A673 (cell line): ENCODE results near the gene RAET1E.

Source experiments
- EZH2 ChIP-seq: fragments of 200-600 bp; sonication (generic); IDR thresholded peaks from 2 replicates; pipeline ENCODE4 v1.6.1; 2017; ENCODE audit warnings: borderline replicate concordance, low read depth, mild to moderate bottlenecking, mixed read lengths, antibody characterized with exemption, low read length; ENCODE audit not compliant: poor library complexity, severe bottlenecking
- TF ChIP-seq, protein P1 (sequence below): fragments of 300-800, 200-600 bp; sonication (generic); conservative IDR thresholded peaks from 2 replicates; pipeline ENCODE4 v1.5.1; 2017; ENCODE audit warnings: low read depth, mild to moderate bottlenecking, antibody characterized with exemption, low read length, moderate library complexity, mixed read lengths

DNA sequence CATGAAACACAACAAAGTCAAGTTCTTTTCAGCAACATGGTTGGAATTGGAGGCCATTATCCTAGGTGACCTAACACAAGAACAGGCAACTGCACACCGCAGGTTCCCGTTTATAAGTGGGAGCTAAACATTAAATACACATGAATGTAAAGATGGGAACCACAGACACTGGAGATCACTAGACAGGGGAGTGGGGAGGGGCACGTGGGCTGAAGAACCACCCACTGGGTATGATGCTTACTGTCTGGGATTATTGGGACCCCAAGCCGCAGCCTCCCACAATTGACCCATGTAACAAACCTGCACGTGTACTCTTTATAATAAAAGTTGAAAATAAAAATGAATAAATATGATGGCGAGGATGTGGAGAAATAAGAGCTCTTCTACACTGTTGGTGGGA lies 33.6 kb upstream of the RAET1E start:
- TF ChIP-seq, protein P1, sequence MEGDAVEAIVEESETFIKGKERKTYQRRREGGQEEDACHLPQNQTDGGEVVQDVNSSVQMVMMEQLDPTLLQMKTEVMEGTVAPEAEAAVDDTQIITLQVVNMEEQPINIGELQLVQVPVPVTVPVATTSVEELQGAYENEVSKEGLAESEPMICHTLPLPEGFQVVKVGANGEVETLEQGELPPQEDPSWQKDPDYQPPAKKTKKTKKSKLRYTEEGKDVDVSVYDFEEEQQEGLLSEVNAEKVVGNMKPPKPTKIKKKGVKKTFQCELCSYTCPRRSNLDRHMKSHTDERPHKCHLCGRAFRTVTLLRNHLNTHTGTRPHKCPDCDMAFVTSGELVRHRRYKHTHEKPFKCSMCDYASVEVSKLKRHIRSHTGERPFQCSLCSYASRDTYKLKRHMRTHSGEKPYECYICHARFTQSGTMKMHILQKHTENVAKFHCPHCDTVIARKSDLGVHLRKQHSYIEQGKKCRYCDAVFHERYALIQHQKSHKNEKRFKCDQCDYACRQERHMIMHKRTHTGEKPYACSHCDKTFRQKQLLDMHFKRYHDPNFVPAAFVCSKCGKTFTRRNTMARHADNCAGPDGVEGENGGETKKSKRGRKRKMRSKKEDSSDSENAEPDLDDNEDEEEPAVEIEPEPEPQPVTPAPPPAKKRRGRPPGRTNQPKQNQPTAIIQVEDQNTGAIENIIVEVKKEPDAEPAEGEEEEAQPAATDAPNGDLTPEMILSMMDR, result no peak
- no peak for TF ChIP-seq EZH2
